IMR-90 (cell line): ENCODE data around the gene RB1. TPM values are rescaled to one million over a fixed set of nuclear protein-coding genes. Genes with fewer than 3 reads are reported as not detected.

Experiments
- ATAC-seq: fragments of 200-7000 bp; cut with Tn5 transposase; 2 replicates; pipeline ENCODE4 v1.9.1; 2020; ENCODE audit warnings: low read depth, mild to moderate bottlenecking, moderate library complexity
- BruUV-seq: library from RNA; stranded (reverse); fragments of 400-500 nt; replicated peaks from 2 replicates; lab custom pipeline; 2021; lab: Mats Ljungman, UMichigan
- CTCF ChIA-PET: fragments of 300-600 bp; formaldehyde crosslinking; extraction: SDS; loops from one replicate; lab custom pipeline; 2021; ENCODE audit warnings: antibody characterized with exemption; lab: Yijun Ruan, JAX
- POLR2A ChIA-PET: fragments of 300-600 bp; sonication (Branson Sonifier 250); formaldehyde crosslinking; loops from one replicate; lab custom pipeline; 2022; ENCODE audit warnings: antibody characterized with exemption; ENCODE audit not compliant: unreplicated experiment; lab: Charles Lee
- DNase-seq: peaks from one replicate; pipeline ENCODE4 v3.0.0; 2013
- H2AFZ ChIP-seq: replicated peaks from 2 replicates; pipeline ENCODE3; 2013; ENCODE audit warnings: low read length, mild to moderate bottlenecking; ENCODE audit not compliant: poor library complexity
- H2AK5ac ChIP-seq: 2 replicates; pipeline ENCODE4 v1.6.1; 2013; ENCODE audit warnings: low read depth, low read length, inconsistent platforms
- H2AK9ac ChIP-seq: replicated peaks from 2 replicates; pipeline ENCODE3; 2013; ENCODE audit warnings: mild to moderate bottlenecking, low read depth, low read length, moderate library complexity; ENCODE audit not compliant: poor library complexity
- H2BK120ac ChIP-seq: 2 replicates; pipeline ENCODE4 v1.6.1; 2013; ENCODE audit warnings: low read depth, low read length, inconsistent platforms
- H2BK15ac ChIP-seq: 3 replicates; pipeline ENCODE4 v1.6.1; 2013; ENCODE audit warnings: low read depth, low read length, inconsistent platforms
- H2BK20ac ChIP-seq: 2 replicates; pipeline ENCODE4 v1.6.1; 2013; ENCODE audit warnings: low read depth, mild to moderate bottlenecking, inconsistent platforms, low read length, moderate library complexity
- H2BK5ac ChIP-seq: 2 replicates; pipeline ENCODE4 v1.6.1; 2013; ENCODE audit warnings: mild to moderate bottlenecking, low read depth, low read length, inconsistent platforms; ENCODE audit not compliant: poor library complexity, severe bottlenecking
- H3K14ac ChIP-seq: replicated peaks from 2 replicates; pipeline ENCODE4 v1.6.1; 2013; ENCODE audit warnings: low read depth, low read length, inconsistent platforms
- H3K18ac ChIP-seq: 2 replicates; pipeline ENCODE4 v1.6.1; 2013; ENCODE audit warnings: low read depth, low read length, control low read depth
- H3K23ac ChIP-seq: 2 replicates; pipeline ENCODE4 v1.6.1; 2013; ENCODE audit warnings: low read depth, low read length, inconsistent platforms
- H3K27ac ChIP-seq: 2 replicates; pipeline ENCODE4 v1.5.1; 2013; ENCODE audit warnings: mild to moderate bottlenecking, control low read depth, low read length; ENCODE audit not compliant: insufficient read depth
- H3K27me3 ChIP-seq: 2 replicates; pipeline ENCODE4 v1.6.1; 2013; ENCODE audit warnings: low read length; ENCODE audit not compliant: control insufficient read depth, insufficient read depth
- H3K36me3 ChIP-seq: 2 replicates; pipeline ENCODE4 v1.6.1; 2013; ENCODE audit warnings: low read length, mixed read lengths; ENCODE audit not compliant: control insufficient read depth, insufficient read depth
- H3K4ac ChIP-seq: 2 replicates; pipeline ENCODE4 v1.6.1; 2013; ENCODE audit warnings: low read depth, low read length, inconsistent platforms
- H3K4me1 ChIP-seq: 2 replicates; pipeline ENCODE4 v1.6.1; 2013; ENCODE audit warnings: low read length, mixed read lengths; ENCODE audit not compliant: control insufficient read depth, insufficient read depth
- H3K4me2 ChIP-seq: 2 replicates; pipeline ENCODE4 v1.6.1; 2013; ENCODE audit warnings: low read depth, mild to moderate bottlenecking, control low read depth, low read length, moderate library complexity
- H3K4me3 ChIP-seq: 2 replicates; pipeline ENCODE4 v1.5.1; 2013; ENCODE audit warnings: low read depth, mild to moderate bottlenecking, control low read depth, low read length, moderate library complexity; ENCODE audit not compliant: insufficient read depth
- H3K56ac ChIP-seq: 2 replicates; pipeline ENCODE4 v1.6.1; 2013; ENCODE audit warnings: low read length, inconsistent platforms; ENCODE audit not compliant: insufficient read depth; ENCODE audit errors: extremely low read depth
- H3K79me1 ChIP-seq, 2 experiments: 2 replicates each; pipeline ENCODE4 v1.6.1; 2013; ENCODE audit warnings: low read length in 2 of 2, inconsistent platforms in 1 of 2, low read depth in 1 of 2
- H3K9ac ChIP-seq: 2 replicates; pipeline ENCODE4 v1.6.1; 2013; ENCODE audit warnings: low read depth, low read length, control low read depth
- H3K9me1 ChIP-seq: 2 replicates; pipeline ENCODE4 v1.6.1; 2013; ENCODE audit warnings: low read length, inconsistent platforms; ENCODE audit not compliant: insufficient read depth
- H3K9me3 ChIP-seq: 2 replicates; pipeline ENCODE4 v1.6.1; 2013; ENCODE audit warnings: low read length; ENCODE audit not compliant: control insufficient read depth, insufficient read depth
- H4K20me1 ChIP-seq: 2 replicates; pipeline ENCODE4 v1.6.1; 2013; ENCODE audit warnings: low read length, inconsistent platforms; ENCODE audit not compliant: insufficient read depth
- H4K5ac ChIP-seq: 2 replicates; pipeline ENCODE4 v1.6.1; 2013; ENCODE audit warnings: mild to moderate bottlenecking, low read depth, low read length, control low read depth
- H4K8ac ChIP-seq, 2 experiments: 2 replicates each; pipeline ENCODE4 v1.6.1; 2013; ENCODE audit warnings: low read depth in 2 of 2, low read length in 2 of 2, control low read depth in 1 of 2, inconsistent platforms in 1 of 2
- H4K91ac ChIP-seq: 2 replicates; pipeline ENCODE4 v1.6.1; 2013; ENCODE audit warnings: low read depth, low read length, inconsistent platforms; ENCODE audit not compliant: insufficient read depth
- ELK1 ChIP-seq: fragments of 150-350 bp; IDR thresholded peaks from 2 replicates; pipeline ENCODE4 v1.6.1; 2016; ENCODE audit warnings: low read depth, mild to moderate bottlenecking, low read length, moderate library complexity, borderline replicate concordance
- MAZ ChIP-seq: IDR thresholded peaks from 2 replicates; pipeline ENCODE4 v1.6.1; 2012; ENCODE audit warnings: low read depth, mild to moderate bottlenecking, low read length, improper control_type of control experiment, moderate library complexity, borderline replicate concordance
- POLR2A ChIP-seq: IDR thresholded peaks from 2 replicates; pipeline ENCODE4 v1.6.1; 2012; ENCODE audit warnings: mild to moderate bottlenecking, low read depth, low read length
- SMC3 ChIP-seq: fragments of 150-350 bp; IDR thresholded peaks from 2 replicates; pipeline ENCODE4 v1.6.1; 2016; ENCODE audit warnings: low read depth, mild to moderate bottlenecking, antibody characterized with exemption, low read length, moderate library complexity
- WGBS, 2 experiments: methylation state at CpG; one replicate each; pipeline versions ENCODE4 v1.1.5 to v1.1.7; 2013; ENCODE audit warnings: missing lambda C conversion rate in 2 of 2; ENCODE audit not compliant: insufficient read length in 1 of 2; ENCODE audit errors: extremely low coverage in 2 of 2; 5-methylcytosine and 5-hydroxymethylcytosine counted together
- dilution Hi-C: fragments of 300-500 bp; cut with HindIII; formaldehyde crosslinking; loops from one replicate; pipeline ENCODE4 v1.14.3; 2018; ENCODE audit warnings: low sequenced_read_pairs; ENCODE audit not compliant: unreplicated experiment
- in situ Hi-C: fragments of 300-500 bp; cut with MboI; formaldehyde crosslinking; loops from 3 replicates; pipeline ENCODE4 v1.14.3; 2019; ENCODE audit warnings: low sequenced_read_pairs, inconsistent platforms, mixed read lengths
- intact Hi-C: fragments of 100-400 bp; cut with micrococcal nuclease; formaldehyde crosslinking; loops from 2 replicates; pipeline ENCODE4 v1.10.0; 2022
- polyA plus RNA-seq, 3 experiments: library from polyadenylated mRNA; depleted of rRNA; stranded (reverse); fragments of >200 nt; gene quantifications; 2 replicates each; pipeline ENCODE4 v1.2.3, GENCODE V29; 2012; ENCODE audit warnings: low replicate concordance in 1 of 3
- total RNA-seq: library from RNA; depleted of rRNA; stranded (reverse); fragments of >200 nt; gene quantifications from 2 replicates; pipeline ENCODE4 v1.2.3, GENCODE V29; 2012
- TF ChIP-seq, protein P1 (sequence below): fragments of 150-350 bp; IDR thresholded peaks from 2 replicates; pipeline ENCODE4 v1.6.1; 2017; ENCODE audit warnings: mild to moderate bottlenecking, antibody characterized with exemption, low read length, low read depth

The RB1 gene
- total and polyA plus RNA-seq, 2 of the 4 experiments (the other 2 are of a cell fraction), result 11.4 to 15.4 TPM

DNA sequence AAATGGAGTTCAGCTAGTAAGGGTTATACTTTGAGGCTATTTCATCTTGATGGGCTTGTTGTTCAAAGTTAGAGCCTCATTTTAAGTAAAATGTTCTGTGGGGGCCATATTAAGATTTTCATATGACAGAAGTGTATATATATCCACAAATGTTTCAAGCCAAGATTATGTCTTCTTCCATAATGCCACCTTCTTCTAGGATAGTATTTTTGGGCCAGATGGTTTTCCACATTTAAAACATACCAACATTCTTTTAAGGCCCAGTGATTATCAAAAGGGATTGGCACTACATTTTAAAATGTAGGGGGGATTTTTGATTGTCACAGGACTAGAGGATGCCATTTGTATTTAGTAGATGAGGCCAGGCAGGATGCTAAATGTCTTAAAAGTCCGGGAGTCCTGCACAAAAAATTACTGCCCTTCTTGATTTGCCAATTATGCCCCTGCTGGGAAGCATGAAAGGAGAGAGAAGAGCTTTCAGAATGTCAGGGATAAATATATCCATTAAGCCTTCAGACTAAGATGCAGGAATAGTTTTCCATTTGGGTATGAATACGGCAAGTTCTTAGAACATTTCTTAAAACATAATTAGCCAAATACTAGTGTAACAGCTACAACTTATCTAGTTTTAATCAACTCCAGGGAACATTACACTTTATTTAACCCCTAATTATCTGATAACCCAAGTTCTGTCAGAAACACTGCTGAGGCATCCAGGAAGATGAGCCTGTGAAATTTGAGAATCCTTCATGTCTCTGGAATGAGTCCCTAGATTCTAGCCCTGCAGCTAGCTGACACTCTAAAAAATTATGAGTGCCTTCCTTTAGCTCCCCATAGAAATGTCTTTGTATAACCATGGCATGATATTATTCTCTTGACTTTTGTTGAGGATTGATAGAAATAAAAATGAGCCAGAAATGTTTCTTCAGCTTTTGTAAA lies 36.6 kb upstream of the RB1 start:
- Histone ChIP-seq H3K23ac (no peak overlapping the region), H2BK20ac (no peak overlapping the region), H3K4me1 (peaks cover 4% of the 10 kb centered on the region; the same call in 1 of the 2 replicates), H3K9me1 (peaks cover 12% of the 10 kb centered on the region; the same call in 1 of the 2 replicates), H4K5ac (no peak overlapping the region), H3K56ac (no peak overlapping the region), H2AFZ (no peak overlapping the region), H4K20me1 (no peaks in the 10 kb centered on the region), H3K4ac (no peak overlapping the region), H2BK15ac (no peak overlapping the region), H3K9me3 (no peaks in the 10 kb centered on the region), H3K79me1 (no peaks in the 10 kb centered on the region; a peak in 1 of 4 replicates), H3K27me3 (no peaks in the 10 kb centered on the region), H3K27ac (no peak overlapping the region), H2BK120ac (no peak overlapping the region), H3K4me2 (no peak overlapping the region), H3K18ac (no peak overlapping the region), H3K4me3 (no peak overlapping the region), H3K36me3 (peaks cover 12% of the 10 kb centered on the region), H3K14ac (no peak overlapping the region), H3K9ac (no peak overlapping the region), H2AK5ac (no peak overlapping the region), H4K8ac (no peak overlapping the region), H2AK9ac (no peak overlapping the region), H2BK5ac (no peak overlapping the region), H4K91ac (no peak overlapping the region)
- intact Hi-C loops, result no loop called here
- TF ChIP-seq MAZ, result no peak
- TF ChIP-seq, protein P1, sequence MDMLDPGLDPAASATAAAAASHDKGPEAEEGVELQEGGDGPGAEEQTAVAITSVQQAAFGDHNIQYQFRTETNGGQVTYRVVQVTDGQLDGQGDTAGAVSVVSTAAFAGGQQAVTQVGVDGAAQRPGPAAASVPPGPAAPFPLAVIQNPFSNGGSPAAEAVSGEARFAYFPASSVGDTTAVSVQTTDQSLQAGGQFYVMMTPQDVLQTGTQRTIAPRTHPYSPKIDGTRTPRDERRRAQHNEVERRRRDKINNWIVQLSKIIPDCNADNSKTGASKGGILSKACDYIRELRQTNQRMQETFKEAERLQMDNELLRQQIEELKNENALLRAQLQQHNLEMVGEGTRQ, result no peak
- TF ChIP-seq ELK1, result no peak
- TF ChIP-seq SMC3, result no peak
- TF ChIP-seq POLR2A, result no peak
- ChIA-PET POLR2A (no interaction called here), CTCF (no interaction called here)
- peak; percentile 57 for ATAC-seq
- WGBS, 2 experiments, result no CpG with 5 or more reads among the region's 2 CpGs
- DNase-seq, result peak; percentile 6
- BruUV-seq, result no TSS peak
- in situ Hi-C loops, result no loop called here
- dilution Hi-C loops, result no loop called here
